ENCODE data around the gene ATRN.
A peak's percentile ranks its signal among the peaks of the same experiment; 100 is the strongest.

ATRN gene

DNA sequence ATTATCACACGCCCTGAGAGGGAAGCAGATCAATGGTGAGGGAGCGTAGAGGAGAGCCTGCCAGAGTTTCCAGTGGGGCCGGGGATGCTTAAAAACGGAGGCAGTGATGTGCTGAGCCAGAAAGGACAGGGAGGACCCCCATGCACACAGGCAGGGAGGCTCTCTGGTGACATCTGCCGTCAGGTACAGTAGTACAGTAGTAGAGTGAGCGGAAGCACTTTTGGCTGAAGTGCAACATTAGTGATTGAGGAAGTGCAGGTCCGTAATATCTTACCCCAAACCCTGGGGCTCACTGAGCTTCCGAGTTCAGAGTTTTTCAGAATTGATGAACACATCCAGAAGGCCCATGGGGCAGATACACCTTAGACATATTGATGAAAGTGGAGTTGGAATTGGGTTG is 150.3 kb downstream of the ATRN start:
- DNase-seq: no peak

DNA sequence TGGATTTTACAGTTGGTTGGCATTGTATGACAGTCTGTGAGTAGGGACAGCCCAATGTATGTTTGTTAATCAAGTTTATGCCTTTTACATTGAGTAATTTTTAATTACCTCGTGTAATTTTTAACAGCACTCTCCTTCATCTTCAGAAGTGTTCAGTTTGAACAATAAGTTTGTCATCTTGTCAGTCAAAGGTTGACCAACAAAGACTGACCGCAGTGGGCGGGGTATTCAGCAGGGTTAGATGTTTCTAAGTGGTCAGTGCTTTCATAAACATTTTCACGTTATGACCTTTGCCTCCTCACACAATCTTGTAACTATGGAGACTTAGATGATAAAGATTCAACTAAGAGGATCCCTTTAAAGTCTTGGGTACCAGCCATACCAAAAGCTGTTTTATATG is 151.6 kb downstream of the ATRN start:
- no peak for DNase-seq

DNA sequence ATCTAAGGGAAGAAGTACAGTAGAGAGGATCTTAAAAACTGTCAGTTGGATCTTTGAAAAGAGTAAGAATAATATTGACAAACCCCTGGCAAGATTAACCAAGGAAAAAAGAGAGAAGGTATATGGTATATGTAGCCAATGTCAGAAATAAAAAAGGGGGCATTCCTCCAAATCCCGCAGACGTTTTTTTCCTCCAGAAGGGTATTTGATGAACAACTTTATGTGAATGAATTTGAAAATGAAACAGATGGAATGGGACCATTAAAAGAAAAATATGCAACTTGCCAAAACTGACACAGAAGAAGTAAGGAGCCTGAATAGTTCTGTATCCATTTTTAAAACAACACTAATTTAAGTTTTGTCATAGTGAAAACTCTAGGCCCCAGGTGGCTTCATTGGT is 156.7 kb downstream of the ATRN start:
- DNase-seq: no peak

DNA sequence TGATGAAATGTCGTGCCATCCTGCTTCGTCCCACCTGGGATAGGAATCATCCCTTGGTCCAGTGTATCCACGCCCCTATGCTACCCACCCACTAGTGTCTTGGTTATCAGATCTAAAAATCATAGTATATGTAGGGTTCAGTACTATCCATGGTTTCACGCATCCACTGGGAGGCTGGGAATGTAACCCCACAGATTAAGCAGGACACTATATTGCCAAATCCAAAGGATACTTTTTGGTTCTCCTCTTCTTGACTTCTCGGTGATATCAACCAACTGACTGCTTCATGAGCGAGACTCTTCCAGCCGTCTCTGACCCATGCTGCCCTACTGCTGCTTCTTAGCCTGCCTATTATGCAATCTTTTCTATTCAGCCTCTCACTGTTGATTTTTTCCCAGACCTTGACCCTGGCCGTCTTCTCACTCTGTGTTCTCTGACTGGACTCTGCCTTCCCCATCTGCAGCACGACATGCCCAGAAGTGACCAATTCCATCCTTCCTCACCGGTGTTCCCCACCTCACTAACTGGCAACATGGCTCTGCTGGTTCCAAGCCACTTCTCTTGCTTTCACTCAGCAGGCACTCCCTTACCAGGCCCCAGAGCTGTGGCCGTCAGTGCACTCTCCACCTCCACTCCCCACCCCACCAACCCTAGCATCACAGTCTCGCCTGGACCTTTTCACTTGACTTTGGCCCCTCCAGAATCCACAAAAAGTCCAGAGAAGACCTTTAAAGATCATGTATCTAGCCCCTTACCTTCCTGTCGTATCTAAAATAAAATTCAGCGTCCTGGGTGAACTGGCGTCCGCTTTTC is 157.9 kb downstream of the ATRN start:
- DNase-seq: no peak

DNA sequence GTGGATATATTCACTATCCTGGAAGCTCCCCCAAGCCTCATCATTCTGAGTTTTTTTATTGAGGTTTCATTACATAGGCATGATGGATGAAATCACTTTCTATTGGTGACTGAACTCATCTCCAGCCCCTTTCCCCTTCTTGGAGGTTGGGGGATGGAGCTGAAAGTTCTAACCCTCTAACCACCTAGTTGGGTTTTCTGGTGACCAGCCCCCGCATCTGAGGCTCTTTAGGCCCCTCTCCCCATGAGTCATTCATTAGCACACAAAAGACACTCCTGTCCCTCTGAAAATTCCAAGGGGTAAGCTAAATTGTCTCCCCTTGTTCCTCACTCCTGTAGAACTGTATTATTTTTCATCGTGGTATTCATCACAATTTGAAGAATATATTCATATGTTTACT is 159.1 kb downstream of the ATRN start:
- DNase-seq: no peak

DNA sequence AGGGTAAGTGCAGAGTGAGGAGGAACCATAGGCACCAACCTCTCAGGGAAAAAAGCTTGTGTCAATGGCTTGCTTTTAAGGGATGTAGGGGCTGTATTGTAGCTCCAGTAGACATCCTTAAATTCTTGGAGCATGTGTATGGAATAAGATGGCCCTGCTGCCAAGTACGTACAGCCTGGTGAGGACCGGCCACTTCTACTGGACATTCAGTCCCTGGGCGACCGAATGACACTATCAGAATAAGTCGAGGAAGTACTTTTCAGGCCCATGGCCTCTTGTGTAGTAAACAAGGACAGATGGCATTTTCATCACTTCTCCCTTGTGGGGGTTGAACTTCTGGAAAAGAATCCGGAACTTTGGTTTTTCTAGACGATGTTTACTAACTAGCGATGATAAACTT is 159.6 kb downstream of the ATRN start:
- DNase-seq: no peak

DNA sequence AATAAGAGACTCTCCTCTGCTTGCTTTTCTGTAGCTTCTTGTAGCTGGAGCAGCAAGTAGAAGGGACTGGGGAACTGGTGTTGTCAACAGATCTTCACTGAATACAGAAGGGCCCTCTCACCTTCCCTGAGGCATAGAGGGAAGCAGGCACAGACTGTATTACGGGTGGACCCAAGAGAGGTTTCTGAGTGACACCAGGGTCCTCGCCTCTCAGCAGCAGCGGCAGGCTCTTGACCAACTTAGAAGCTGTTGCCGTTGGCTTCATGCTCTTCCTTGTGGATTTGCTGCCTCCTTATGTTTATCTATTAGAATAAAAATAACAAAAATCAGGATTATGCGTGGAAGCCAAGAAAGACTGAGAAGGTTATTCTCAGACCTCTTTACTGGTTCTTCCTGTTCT is 160.7 kb downstream of the ATRN start:
- DNase-seq: no peak

DNA sequence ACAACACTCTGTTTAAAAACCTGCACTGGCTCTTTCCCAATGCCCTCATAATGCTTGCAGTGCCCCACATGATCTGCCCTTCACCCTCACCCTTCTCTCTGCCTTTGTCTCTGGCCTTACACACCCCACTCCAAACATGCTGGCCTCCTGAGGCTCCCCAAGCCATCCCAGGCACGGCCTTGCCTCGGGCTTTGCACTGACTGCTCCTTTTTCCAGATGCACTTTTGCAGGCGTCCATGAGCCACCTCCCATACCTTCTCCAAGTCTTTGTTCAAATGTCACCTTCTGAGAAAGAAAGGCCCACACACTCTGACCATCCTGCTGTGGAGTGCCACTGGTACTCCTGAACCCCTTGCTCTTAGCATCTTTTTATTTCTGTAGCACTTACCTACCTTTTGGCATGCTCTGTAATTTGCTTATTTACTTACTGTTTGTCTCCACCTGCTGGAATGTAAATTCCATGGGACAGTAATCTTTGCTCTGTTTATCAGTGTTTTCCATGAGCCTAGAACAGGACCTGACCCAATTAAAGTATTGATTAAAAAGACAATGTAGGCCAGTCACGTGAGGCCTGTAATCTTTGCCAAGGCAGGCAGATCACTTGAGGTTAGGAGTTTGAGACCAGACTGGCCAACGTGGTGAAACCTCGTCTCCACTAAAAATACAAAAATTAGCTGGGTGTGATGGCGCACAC is 161.6 kb downstream of the ATRN start:
- DNase-seq: no peak

DNA sequence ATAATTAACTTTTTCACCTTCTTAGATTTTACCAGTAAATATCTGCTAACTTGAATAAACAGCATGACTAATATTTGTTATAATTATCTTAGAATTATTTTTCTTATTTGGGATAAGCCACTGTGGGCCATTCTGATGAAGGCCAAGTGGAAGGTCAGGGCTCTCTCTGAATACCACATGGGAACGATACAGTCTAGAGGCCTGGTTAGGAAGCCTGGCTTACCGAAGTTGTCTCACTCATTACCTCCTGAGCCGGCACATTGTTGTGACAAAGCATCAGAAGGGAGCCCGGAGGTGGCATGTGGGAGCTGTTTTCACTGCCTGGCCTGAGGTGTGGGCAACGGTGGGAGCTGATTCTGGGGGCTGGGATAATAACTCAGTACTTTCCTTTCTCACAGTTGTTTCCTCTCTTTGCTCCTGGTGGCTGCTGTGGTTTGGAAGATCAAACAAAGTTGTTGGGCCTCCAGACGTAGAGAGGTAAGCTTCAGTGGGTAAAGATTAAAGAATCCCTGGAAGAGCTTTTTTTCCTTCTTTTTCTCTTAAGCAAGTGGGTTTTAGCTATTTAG is 163.2 kb downstream of the ATRN start:
- DNase-seq: no peak

DNA sequence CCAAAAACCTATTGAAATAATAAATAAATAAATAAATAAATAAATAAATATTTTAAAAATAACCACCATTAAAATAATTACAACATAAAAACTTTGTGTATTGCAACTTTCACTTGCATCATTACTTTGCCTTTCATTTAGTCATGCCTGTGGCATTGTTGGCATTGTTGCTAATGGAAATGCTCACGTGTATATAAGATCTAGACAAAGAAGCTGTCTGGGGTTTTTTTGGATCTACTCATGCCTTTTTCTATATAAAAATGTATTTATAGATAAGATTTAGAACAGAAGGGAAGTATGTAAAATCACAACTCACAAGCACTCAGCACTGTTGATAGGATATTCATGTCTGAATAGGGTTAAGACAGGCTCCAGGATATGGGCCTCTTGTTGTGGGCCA is 164.5 kb downstream of the ATRN start:
- no peak for DNase-seq

DNA sequence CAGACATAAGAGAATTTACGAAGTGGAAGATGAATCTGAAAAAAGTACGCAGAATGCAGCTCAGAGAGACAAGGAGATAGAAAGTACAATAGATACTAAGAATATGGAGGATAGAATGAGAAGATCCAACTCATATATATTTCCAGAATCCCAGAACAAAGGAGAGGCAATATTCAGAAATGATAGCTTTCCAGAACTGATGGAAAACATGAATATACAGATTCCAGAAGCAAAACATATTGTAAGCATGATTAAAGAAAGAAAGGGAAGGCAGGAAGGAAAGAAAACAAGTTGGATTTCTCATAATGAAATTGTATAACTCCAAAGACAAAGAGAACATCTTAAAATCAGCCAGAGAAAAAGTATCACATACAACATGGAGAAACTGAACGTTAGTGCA is 169.4 kb downstream of the ATRN start:
- no peak for DNase-seq

DNA sequence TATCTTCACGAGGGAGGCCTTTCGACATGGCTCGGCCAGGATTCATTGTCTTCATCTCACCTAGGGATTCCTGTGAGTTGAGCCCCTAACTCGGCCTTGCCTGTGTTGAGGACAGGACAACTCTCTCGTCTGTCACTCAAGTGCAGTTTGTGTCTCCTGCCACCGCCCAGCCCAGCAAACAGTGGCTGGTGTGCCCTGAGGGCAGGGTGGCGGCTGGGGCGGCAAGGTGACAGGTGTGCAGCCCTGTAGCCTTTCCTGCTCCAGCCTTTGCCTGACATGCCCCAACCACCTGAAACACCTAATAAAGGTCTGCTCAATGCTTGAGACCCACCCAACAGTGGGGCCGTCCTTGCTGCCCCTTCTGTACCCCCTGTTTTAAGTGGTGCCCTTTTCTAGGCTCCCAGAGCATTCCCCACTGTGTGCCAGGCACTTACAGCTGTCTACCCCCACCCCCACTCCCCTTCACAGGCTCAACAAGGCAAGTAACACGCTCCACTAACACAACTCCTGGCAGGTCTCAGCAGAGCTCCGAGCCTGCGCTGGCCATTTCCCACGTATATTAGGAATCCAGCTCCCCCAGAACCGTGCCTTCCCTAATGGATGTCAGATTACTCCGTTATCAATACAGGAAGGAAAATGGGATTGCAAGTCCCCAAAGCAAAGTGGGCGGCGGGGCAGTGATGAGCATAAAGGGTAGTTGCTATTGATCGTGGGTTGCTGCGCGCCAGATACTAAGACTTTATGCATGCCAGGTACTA is 174.7 kb downstream of the ATRN start:
- DNase-seq: no peak

DNA sequence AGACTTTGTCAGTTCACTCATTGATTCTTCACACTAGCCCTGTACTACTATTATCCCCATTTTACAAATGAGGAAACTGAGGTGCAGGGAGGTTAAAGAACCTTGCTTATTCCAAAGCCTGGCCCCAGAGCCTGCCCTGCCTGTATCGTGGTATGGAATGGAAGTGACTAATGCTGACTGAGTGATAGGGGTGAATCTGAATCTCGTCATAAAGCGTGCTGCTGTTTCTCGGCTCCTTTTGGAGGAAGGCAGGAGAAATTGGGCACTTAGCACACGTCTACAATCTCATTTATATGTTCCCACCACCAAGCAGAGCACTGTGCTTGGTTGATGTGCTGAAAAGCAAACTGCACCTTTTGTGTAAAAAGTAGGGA is 175.2 kb downstream of the ATRN start:
- no peak for DNase-seq

DNA sequence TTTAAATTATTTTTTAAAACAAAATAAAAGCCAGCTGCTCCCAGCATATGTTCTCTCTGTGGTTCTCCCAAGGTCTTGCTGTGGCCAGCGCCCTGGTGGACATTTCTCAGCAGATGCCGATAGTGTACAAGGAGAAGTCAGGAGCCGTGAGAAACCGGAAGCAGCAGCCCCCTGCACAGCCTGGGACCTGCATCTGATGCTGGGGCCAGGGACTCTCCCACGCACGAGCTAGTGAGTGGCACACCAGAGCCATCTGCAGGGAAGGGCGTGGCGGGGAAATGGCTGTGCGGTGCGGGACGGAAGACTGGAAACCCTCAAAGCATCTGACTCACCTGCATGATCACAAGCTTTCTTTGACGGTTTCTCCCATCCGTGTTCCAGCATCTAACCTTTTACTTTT is 175.8 kb downstream of the ATRN start:
- DNase-seq: no peak

DNA sequence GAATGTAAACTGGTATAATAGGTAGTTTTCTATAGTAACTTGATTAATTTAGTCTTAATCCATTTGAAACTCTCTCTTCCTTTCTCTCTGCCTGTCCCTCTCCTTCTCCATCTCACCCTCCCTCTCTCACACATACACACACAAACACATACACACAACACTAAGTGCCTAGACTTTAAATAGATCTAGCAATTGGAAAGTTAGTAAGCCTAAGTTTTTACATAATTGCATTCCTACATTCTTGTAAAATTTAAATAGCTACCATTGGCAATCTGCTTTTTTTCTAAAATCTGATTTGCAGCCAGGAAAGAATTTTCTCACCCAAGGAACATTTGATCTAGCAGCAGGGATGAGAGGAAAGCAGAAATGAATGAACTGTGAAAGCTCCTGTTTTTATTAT is 176.7 kb downstream of the ATRN start:
- peak in 2 of 58 donors; percentile 14 to 15 for DNase-seq

DNA sequence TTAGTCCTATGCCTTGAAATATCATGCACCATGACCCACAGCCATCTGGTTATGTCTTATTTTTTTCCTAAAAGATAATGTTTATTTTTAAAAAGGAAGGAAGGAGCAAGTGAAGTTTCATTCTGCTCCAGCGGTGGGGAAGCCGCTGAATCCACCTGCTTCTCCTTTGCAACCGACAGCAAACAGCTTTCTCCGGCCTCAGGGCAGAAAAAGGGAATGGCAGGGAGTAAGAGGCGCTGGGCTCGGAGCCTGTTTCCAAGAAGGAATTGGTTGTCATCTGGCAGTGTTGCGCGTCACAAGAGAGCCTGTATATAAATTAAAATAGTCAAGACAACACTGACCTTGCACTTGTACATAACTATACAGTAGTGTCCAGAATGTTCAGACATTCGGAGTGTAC is 178.1 kb downstream of the ATRN start:
- no peak for DNase-seq

DNA sequence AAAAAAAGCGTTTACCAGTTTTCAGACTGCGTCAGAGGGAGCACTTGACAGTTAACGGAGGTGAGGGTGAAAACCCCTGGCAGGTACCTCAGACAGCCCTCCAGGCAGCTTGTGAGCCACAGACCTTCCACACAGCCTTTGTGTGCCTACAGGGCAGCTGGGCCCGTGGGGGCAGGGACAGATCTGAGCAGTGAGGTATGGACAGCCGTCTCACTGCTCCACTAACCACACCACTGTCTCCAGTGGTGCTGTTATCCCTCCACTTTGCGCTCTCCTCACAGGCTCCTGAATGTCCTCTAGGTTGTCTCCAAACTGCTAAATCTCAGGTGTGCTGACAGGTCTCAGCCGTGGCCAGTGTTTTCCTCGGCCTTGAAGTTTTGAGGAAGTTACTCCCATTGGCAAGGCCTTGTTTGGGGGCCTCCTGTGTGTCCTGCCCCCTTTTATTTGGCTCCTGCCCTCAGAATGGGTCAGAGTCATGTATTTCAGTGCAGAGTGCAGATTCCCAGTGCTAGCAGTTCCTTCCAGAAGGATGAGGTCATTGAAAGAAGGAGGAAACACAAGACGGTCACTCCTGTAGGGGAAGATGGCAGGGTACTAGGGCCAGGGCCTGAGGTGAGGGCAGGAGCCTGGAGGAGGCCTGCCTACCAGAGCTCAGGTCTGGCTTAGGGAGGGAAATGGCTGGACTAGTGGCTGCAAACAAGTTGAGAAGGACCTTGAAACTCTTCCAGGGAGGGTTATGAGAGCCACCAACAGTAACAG is 180.6 kb downstream of the ATRN start:
- DNase-seq: no peak

DNA sequence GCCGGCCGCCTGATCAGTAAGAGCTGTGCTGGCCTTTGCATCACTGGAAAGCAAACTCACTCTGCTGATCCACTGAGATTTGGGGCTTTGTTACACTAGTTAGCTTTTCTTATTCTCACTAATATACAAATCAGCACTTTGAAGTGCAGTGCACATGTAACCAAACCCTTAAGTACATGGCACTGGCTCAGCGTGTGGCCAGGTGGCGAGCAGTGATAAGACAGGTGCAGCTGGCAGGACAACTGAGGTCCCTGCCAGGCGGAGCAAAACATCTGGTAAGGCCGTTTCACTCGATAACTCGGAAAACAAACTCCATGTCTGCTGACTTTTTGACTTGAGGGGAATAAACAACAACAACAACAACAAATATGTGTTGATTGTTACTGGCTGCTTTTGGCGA is 181.4 kb downstream of the ATRN start:
- no peak for DNase-seq

DNA sequence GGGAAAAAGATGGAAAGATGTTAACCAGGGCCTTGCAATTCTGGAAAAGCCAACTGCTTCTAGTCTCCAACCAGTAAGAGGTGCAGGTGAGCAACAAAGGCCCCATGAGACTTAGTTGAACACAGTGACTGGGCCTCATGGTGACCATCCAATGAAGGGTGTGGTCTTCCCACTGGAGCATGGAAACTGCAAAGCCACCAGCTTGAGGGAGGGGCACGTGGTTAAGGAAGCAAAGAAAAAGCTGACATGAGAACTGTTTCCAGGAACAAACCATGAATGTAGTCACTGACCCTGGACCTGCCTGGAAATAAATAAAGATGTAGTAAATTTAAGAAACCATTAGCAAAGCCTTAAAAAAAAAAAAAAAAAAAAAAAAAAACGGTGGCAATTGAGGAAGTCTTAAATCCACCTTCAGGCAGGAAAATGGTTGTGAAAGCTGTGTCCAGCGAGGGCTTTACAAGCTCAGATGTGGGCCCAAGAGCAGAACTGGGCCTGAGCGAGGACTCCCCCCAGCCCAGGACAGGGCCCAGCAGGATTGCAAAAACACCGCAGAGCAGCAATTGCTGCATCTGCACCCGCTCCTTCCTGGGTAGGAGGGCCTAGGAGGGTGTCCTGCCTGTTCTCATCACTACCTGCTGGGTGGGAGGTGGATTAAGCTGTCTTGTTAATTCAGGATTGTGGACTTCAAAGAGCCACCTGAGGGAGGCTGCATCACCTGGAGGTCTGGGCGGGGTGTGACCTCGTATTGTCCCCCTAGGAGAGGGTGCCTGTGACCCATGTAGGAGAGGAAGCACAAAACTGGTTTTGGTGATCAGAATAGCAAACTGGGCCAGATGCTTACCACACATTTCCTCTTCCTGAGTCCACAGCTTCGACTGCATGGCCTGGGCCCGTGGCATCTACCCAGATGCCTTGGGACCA is 182.1 kb downstream of the ATRN start:
- no peak for DNase-seq

DNA sequence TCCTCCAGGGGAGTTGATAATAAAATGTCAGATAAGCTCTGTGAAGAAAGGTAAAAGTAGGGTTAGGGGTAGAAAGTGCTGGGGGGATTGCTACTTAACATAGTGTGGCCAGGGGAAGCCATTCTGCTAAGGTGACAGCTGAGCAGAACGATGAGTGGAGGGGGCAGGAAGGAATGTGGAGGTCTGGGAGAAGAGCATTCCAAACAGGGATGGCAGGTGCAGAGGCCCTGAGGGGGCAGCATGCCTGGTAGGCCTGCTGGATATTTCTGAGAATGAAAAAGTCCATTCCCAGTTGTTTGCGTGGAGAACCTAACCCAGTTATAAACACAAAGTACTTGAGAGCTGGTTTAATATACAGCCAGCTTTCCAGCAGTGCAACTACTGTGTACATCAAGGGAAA is 183.1 kb downstream of the ATRN start:
- DNase-seq: no peak

Data from anterior cingulate cortex (tissue), 58 donors.